ENCODE measurements around the gene MRPS12. TPM values are rescaled to one million over a fixed set of nuclear protein-coding genes. Genes with fewer than 3 reads are reported as not detected.

Gene MRPS12
- total and polyA plus RNA-seq, 9 of the 15 experiments (the other 6 are each of a cell fraction or from before 2014, with no cell fraction given), result 8.1 to 174 (median 52.0) TPM

GRCh38 chr19:38975214-38975860, 44.6 kb downstream of the MRPS12 start, which contains the start of gene FBXO17 (continued):
- TF ChIP-seq L3MBTL2 (IDR thresholded peaks at IDR 0.05) (peak; percentile 94), MEIS2 (IDR thresholded peaks at IDR 0.05; ENCODE audit: partially characterized antibody) (no peak), NFIX (CRISPR knock-in tag; IDR thresholded peaks at IDR 0.05; ENCODE audit: low read depth) (no peak), TCF7 (IDR thresholded peaks at IDR 0.05; ENCODE audit: borderline replicate concordance) (no peak), TSC22D4 (tag; IDR thresholded peaks at IDR 0.05) (no peak), KAT7 (CRISPR knock-in tag; IDR thresholded peaks at IDR 0.05; ENCODE audit: borderline replicate concordance) (no peak), DMBX1 (CRISPR knock-in tag; IDR thresholded peaks at IDR 0.05; ENCODE audit: borderline replicate concordance) (peak; percentile 25; the same call in 1 of the 2 replicates), GMEB1 (CRISPR knock-in tag; IDR thresholded peaks at IDR 0.05) (no peak), MED1 (CRISPR knock-in tag; IDR thresholded peaks at IDR 0.05; ENCODE audit: borderline replicate concordance) (no peak), SRSF7 (optimal IDR thresholded peaks at IDR 0.05; ENCODE audit: low read depth, low read length) (no peak), POLR2AphosphoS5 (IDR thresholded peaks at IDR 0.05; ENCODE audit: control insufficient read depth, insufficient read depth, low read depth, low read length) (no peak), MAFF (IDR thresholded peaks at IDR 0.05; ENCODE audit: low read length) (no peak), RAD21 (CRISPR knock-in tag; conservative IDR thresholded peaks at IDR 0.05 in 1 of 2, IDR thresholded peaks at IDR 0.05 in 1 of 2) (no peak), PHF20 (IDR thresholded peaks at IDR 0.05; ENCODE audit: partially characterized antibody) (no peak), NR3C1 (CRISPR knock-in tag; IDR thresholded peaks at IDR 0.05) (0 out of 2 replicates have a peak, but pooled peaks have one; percentile 48)
- TF ChIP-seq, protein P1, sequence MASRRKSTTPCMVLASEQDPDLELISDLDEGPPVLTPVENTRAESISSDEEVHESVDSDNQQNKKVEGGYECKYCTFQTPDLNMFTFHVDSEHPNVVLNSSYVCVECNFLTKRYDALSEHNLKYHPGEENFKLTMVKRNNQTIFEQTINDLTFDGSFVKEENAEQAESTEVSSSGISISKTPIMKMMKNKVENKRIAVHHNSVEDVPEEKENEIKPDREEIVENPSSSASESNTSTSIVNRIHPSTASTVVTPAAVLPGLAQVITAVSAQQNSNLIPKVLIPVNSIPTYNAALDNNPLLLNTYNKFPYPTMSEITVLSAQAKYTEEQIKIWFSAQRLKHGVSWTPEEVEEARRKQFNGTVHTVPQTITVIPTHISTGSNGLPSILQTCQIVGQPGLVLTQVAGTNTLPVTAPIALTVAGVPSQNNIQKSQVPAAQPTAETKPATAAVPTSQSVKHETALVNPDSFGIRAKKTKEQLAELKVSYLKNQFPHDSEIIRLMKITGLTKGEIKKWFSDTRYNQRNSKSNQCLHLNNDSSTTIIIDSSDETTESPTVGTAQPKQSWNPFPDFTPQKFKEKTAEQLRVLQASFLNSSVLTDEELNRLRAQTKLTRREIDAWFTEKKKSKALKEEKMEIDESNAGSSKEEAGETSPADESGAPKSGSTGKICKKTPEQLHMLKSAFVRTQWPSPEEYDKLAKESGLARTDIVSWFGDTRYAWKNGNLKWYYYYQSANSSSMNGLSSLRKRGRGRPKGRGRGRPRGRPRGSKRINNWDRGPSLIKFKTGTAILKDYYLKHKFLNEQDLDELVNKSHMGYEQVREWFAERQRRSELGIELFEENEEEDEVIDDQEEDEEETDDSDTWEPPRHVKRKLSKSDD (conservative IDR thresholded peaks at IDR 0.05; ENCODE audit: low read length), result no peak
